AG04450 (cell line): ENCODE measurements around the gene CERKL. TPM values are rescaled to one million over a fixed set of nuclear protein-coding genes. Genes with fewer than 3 reads are reported as not detected.

ENCODE experiments used
- CTCF ChIA-PET: fragments of 300-600, 350-600 bp; formaldehyde crosslinking; extraction: SDS; loops from one replicate; lab custom pipeline; 2022; ENCODE audit warnings: antibody characterized with exemption, inconsistent platforms; lab: Charles Lee
- POLR2A ChIA-PET: fragments of 350-600 bp; formaldehyde crosslinking; extraction: SDS; loops from one replicate; lab custom pipeline; 2021; ENCODE audit warnings: antibody characterized with exemption, inconsistent platforms; lab: Yijun Ruan, JAX
- DNase-seq: peaks from one replicate; pipeline ENCODE4 v3.0.0-alpha.2; 2011; ENCODE audit warnings: low read depth, low spot score
- H3K27ac ChIP-seq: one replicate; pipeline ENCODE4 v1.5.1; 2012; ENCODE audit warnings: low read depth, low read length, control low read depth
- H3K27me3 ChIP-seq: one replicate; pipeline ENCODE4 v1.6.0; 2012; ENCODE audit warnings: low read length; ENCODE audit not compliant: control insufficient read depth, insufficient read depth
- H3K4me3 ChIP-seq: 2 replicates; pipeline ENCODE4 v1.5.1; 2011; ENCODE audit warnings: mild to moderate bottlenecking, low read depth, low read length, control low read depth
- H3K9me3 ChIP-seq: 2 replicates; pipeline ENCODE4 v1.5.1; 2012; ENCODE audit warnings: low read length; ENCODE audit not compliant: control insufficient read depth, insufficient read depth
- CTCF ChIP-seq: IDR thresholded peaks from 2 replicates; pipeline ENCODE4 v1.5.1; 2011; ENCODE audit warnings: low read depth, low read length, control low read depth, inconsistent platforms
- polyA plus RNA-seq: library from polyadenylated mRNA; depleted of rRNA; stranded (reverse); fragments of >200 nt; gene quantifications from 2 replicates; pipeline ENCODE4 v1.2.3, GENCODE V29; 2011

Gene CERKL
- polyA plus RNA-seq, 1 experiment, result 0.09 TPM

DNA sequence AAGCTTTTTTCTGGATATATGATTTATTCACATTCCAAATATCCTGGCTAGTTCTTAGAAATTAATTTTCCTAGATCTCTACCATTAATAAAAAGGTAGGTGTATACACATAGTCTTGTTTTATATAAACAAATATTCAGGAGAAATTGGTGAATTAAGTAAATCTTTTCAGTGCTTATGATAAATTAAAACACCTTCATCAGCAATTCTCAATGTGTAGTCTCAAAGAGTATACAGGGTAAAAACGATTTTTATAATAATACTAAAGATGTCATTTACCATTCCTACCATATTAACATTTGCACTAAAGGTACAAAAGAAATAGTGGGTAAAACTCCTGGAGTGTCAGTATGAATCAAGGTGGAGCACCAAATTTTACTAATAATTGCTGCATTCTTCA, 40.2 kb downstream of the CERKL start:
- DNase-seq, result no peak
- TF ChIP-seq CTCF, result no peak
- Histone ChIP-seq H3K27ac (no peak overlapping the region), H3K9me3 (no peaks in the 10 kb centered on the region), H3K27me3 (no peaks in the 10 kb centered on the region), H3K4me3 (no peak overlapping the region)
- ChIA-PET POLR2A (no interaction called here), CTCF (no interaction called here)

- H3K9me3 ChIP-seq, result no peaks in the 10 kb centered on the region
- no peak overlapping the region for H3K27ac ChIP-seq
- no peak overlapping the region for H3K4me3 ChIP-seq
- POLR2A ChIA-PET, result no interaction called here
- no peaks in the 10 kb centered on the region for H3K27me3 ChIP-seq
- CTCF ChIA-PET, result no interaction called here
- no peak for DNase-seq
- TF ChIP-seq CTCF, result no peak
Observed at GRCh38 chr2:181614874-181615638, 41.8 kb downstream of the CERKL start.

DNA sequence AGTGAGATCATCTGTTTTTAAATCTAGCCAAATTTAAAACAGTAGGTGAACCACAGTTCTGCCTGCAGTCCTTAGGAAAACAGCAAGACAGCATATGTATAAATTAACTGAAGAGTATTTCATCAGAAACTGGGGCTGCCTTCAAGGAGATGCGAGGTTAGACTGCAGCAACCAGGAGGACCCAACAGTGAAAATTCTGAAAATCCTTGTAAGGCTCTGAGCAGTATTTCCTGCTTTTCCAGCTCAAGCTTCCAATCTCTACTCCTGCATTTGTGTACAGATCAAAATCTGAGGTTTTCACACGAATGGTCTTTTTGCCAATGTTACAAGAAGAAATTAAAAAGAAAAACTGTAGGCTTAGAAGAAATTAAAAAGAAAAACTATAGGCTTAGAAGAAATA, 43.7 kb downstream of the CERKL start:
- no peak overlapping the region for H3K27ac ChIP-seq
- POLR2A ChIA-PET, result no interaction called here
- no peak overlapping the region for H3K4me3 ChIP-seq
- no peak for DNase-seq
- CTCF ChIA-PET, result no interaction called here
- no peak for TF ChIP-seq CTCF
- H3K27me3 ChIP-seq, result no peaks in the 10 kb centered on the region
- H3K9me3 ChIP-seq, result no peaks in the 10 kb centered on the region

DNA sequence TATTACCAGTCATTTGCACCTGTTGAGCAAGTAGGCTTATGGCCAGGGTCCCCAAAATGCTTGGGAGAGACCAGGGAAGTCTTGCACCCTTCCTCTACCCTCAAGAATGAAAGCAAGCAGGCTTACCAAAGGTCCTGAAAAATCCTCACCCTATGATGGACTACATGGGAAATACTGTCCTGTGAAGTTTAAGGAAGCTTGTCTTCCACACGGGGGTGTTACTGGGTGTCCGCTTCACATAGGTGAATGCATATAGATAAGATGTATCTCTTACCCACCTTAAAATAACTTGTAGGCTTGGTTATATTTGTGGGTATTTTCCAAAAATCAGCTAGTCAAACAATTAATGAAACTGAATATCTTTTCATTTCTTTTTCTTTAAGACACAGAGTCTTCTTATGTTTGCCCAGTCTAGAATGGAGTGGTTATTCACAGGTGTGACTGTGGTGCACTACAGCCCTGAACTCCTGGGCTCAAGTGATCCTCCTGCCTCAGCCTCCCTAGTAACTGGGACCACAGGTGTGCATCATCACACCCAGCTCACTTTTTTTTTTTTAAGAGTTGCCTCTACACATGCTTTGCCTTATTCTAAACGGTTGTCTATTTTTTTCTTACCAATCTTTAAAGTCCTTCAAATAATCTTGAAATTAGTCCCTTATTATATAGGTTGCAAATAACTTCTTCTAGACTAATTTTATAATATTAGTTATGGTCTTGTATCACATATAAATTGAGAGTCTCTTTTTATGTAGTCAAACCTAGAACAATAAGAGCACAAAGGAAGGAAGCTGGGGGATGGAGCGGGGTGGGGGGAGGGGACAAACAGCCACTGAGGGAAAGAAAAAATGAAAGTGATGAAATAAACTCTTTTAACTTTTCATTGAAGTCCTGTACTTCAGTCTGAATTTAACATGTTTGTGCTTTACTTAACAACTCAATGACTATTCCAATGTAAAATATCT, 49.0 kb downstream of the CERKL start:
- no peak for DNase-seq
- POLR2A ChIA-PET, result no interaction called here
- CTCF ChIA-PET, result interaction anchor here (0.7 kb wide), 1 partner anchor 108 kb away, joined by 3 read pairs; no protein-coding TSS in a partner anchor
- Histone ChIP-seq H3K27ac (no peak overlapping the region), H3K9me3 (no peaks in the 10 kb centered on the region), H3K4me3 (no peak overlapping the region), H3K27me3 (no peaks in the 10 kb centered on the region)
- TF ChIP-seq CTCF, result no peak
